Activated CD8-positive, alpha-beta memory T cell treated with anti-CD3 and anti-CD28 coated beads, Interleukin-2, amount 50 U/mL, for 1 hour (primary cell): ENCODE measurements around the gene CHAD.
"Not testable (repeated sequence)": the region's sequence is repeated elsewhere in the genome, so short reads cannot be mapped to it uniquely, and the experiment has no call there.

Experiments used
- DNase-seq: peaks from one replicate; pipeline ENCODE4 v3.0.0-alpha.2; 2020; ENCODE audit errors: extremely low read depth

Gene CHAD

DNA sequence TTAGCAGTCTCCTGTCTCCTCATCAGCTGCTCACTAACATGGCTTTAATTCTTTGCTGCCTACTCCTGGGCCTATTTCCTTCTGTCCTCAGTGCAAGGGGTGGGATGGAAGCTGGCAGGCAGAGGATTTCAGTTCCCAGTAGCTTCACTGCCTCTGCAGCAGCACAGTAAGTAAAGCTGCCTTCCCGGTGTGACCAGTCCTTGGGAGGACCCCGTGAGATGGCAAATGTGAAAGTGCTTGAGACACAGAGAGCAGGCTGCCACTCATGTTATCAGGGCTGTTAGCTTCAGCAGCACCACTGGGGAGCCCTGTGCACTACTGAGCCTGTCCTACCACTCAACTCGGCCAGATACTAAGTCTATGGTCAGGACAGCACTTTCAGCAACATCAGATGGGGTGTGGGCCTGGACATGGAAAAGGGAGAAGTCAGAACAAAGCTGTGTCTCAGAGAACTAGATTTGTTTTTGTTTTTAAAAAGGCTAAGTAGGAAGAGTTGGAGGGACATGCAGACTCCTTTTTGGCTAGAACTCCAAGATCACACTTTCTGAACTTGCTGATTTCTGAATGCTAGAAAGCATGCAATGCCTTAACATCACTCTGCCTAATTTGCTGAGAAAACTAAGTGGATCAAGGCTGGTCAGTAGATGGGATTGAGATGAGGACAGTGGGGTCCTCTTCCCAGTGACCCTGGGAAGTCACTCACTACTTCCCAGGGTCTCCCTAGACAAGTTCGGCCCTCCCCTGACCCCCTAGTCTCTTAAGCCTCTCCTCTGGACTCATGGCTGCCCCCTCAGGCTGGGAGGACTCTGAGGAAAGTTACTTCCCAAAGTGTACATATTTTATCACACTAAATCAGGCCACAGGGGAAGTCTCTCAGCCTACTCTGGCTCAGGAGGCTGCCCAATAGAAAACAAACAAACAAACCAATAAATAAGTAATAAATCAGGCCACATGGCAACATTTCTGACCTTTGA, 41.6 kb downstream of the CHAD start:
- no peak for DNase-seq

DNA sequence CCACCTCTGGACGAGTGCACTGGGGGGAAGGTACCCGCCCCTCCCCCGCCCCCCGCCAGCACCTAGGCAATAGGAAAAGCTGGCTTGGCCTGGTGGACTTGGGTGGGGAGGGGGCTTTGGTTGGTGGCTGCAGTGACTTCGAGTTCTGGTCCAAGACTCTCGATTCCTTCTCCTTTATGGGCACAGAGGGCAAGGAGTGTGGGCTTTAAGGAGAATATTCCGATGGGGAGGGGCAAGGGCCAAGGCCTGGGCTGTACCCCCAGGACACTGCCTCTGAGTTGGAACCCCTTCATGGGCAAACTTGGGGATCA, 42.3 kb downstream of the CHAD start:
- no peak for DNase-seq

DNA sequence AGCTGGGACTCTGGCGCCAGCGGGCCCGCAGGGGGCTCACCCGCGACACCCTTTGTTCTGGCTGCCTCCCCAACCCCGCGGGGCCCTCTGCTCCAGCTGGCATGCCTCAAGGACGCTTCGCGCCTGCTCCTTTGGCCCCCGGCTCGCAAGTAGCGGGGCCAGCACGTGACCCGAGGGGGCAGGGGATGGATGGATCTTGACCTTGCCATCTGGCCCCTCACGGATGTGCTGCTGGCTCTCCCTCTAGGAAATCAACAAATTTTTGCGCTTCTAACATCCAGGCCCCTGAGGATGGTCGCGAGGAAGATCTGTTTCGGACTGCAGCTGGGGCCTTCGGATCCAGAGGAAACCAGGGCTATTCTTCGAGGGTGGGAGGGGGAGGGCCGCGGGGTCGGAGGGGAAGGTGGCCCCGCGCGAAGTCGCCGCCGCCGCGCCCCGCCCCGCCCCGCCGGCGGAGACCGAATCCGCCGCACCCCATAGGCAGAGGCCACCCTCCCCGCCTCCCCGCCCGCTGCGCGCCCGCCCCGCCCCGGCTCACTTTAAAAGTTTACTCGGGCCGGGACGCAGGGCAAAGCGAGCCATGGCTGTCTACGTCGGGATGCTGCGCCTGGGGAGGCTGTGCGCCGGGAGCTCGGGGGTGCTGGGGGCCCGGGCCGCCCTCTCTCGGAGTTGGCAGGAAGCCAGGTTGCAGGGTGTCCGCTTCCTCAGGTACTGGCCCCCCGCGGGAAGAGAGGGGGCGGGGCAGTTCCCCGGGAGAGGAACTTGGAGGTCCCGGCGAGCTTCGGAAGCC, 42.8 kb downstream of the CHAD start, which contains the start of gene ACSF2:
Gene ACSF2, plus strand, starts transcription at position 537 of the 790 bp plus-strand sequence. Its CDS starts 44 bp downstream, at position 581.
- DNase-seq: peak; percentile 25

DNA sequence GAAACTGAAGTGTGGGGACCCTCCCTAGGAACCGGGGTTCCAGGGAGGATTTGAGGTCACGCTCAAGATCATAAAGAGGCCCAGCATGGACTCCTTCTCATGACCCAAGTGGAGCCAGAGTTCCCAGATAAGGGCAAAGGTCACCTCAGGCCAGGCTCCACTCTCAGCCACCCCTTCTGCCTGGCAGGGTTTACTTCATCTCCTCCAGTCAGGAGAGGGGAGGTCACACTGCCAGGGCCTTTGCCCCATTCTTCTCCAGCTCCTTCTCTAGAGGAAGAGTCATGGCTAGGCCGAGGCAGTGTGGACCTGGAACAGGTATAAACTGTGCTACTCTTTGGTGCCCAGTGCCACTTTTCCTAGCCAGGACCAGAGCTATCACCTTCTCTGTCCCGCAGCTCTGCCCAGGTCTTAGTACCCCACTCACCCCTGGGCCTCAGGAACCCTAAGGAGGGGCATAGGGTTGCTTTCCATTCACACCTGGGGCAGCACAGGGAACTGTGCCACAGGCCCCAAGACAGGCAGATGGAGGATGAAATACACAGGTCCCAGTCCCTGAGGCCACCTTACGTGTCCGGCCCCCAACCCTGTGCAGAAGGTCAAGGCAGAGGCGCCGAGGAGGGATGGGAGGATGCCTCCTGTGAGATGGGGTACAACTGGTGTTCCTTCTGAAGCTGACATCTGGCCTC, 43.5 kb downstream of the CHAD start:
- no peak for DNase-seq

DNA sequence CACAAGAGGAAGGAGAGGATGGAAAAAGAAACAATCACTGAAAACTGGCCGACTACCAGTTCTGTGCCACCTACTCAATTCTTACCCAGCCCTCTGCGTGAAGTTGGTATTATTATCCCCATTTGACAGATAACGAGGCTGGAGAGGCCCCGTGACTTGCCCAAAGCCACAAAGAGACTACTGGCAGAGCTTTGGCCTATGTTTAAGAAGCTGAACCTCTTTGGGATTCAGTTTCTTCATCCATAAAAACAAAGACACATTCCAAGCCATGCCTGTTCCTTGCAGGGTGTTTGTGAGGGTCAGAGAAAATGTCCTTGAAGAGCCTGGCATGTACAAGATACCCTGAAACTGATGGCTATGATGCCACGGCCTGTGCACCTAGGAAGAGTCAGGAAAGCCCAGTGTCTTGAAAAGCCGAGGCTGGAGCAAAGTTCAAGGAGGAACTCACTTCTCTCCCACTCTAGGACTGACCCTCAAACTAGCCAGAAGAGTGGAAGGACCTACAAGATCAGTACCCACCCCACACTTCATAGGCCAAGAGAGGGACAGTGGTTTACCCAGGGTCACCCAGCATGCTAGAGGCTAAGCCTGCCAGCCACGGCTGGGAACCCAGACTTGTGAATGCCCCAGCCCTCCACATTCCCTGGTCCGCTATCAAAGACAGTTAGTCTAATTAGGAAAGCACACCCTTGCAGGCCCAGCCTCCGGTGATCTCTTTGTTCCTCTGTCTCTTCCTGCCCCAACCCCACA, 44.3 kb downstream of the CHAD start:
- no peak for DNase-seq

DNA sequence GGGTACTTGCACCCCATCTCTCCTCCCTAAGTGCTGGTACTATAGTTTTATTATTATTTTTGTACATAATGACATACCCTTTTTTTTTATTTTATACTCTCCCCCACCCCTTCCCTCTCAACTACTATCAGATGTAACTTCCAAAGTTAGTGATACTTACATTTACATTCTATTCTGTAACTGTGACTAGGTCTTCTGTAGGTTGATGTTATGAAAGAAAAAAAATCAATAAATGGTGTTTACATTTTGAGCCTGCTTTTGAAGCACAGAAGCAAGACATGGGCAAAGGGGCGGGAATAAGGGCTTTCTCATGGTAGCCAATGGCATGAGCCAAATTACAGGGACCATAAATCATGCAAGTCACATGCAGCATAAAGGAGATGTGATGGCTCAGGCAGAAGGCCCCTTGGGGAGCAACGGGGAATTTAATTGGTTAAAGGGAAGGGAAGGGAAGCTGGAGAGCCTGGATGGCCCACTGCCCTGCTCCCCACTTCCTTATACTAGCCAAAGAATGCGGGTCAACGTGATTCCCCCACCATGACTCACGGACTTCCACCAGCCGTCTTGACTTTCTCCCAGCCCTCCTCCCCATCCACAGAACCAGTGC, 45.0 kb downstream of the CHAD start:
- no peak for DNase-seq

DNA sequence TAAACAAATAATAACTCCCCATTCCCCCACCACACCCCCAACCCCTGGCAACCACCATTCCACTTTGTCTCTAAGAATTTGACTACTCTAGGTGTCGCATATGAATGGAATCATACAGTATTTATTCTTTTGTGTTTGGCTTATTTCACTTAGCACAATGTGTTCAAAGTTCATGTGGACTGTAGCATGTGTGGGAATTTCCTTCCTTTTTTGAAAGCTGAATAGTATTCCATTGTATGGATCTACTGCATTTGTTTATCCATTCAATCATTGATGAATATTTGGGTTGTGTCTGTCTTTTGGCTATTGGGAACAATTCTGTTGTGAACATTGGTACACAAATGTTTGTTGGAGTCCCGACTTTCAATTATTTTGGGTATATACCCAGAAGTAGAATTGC, 45.9 kb downstream of the CHAD start:
- DNase-seq: no peak

DNA sequence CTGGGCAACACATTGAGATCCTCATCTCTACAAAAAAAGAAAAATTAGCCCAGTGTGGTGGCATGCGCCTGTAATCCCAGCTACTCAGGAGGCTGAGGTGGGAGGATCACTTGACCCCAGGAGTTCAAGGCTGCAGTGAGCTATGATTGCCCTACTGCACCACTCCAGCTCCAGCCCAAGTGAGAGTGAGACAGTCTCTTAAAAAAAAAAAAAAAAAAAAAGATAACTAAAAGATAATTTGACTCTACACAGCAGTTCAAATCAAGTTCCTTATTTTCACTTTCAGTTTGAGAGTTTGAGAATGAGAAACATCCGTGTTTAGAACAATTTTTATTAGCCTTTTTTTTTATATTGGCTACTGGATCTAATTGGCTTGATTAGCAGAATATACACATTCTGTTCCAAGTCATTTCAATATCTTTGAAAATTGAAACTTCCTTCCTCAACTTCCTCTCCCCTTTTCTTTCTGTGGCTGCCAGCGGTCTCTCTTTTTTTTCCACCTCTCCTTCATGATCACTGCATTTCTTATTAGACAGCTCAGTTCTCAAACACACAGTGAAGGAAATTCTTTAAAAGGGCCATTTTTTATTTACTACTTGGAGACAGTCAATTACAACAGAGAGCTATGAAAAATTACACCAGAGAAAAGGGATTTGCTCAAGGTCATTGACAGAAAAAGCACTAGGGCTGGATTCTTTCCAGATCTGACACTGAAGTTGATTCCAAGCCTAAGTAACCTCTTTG, 47.2 kb downstream of the CHAD start:
- no peak for DNase-seq

DNA sequence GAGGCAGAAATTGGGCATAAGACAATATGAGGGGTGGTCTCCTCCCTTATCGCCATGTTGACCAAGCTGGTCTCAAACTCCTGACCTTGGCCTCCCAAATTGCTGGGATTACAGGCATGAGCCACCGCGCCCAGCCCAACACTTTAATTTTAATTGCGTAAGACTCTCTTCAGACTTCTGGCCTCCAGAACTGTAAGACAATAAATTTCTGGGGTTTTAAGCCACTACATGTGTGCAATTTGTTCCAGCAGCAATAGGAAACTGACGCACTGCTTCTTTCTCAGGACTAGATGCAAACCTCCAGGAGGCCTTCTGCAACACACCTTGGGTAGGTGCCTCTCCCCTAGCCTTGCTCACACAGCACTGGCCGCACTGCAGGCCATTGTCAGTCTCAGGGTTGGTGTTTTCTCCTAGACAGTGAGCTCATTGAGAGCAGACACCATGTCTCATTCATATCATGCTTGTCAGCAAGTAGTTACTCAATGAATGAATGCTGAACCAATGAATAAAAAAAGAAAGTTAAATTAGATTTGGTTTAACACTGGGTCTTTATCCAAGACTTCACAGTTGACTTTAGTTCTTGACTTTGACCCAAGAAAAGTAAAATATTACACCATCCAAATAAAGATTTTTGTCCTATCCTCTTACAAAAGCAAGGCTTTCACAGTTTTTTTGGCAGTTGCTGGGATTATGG, 48.1 kb downstream of the CHAD start:
- no peak for DNase-seq

DNA sequence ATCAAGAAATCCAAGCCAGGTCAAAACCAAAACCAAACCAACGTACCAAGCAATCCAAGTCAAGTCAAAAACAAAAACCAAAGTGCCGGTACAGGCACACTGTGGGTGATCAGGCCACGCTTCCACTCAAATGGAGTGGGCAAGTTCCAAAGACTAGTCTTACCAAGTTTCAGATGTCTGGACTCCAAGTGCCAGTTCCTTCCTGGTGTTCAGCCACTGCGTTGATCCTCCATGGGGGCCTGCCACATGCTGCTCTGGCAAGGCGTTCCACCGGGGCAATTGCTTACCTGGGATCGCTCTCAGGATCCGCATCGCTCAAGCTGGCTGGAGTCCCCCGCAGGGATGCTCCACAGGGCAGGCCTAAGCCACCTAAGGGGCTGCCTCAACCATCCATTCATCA, 49.1 kb downstream of the CHAD start:
- DNase-seq: not testable (repeated sequence)

DNA sequence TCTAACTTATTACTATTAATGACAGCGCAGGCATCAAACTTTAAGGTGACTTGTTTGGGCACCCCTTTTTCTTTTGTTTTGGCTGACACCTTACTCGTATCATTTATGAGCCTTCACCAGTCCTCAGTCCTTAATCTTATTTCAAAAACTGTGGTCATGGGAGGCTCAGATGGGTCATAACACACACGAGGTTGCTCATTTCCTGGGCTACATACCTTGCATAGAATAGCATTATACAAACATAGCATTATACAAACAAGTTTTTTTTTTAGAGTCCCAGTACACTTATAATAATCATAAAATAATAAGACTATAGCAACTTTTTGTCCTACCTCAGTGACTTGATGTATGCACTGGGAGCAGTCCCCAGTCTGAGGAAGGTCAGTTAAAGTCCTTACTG, 53.9 kb downstream of the CHAD start:
- DNase-seq: no peak
